Thoracic aorta (tissue), 2 donors: ENCODE data around the gene ARAP3. TPM values are rescaled to one million over a fixed set of nuclear protein-coding genes. Genes with fewer than 3 reads are reported as not detected.

Experiments used
- ATAC-seq: fragments of 150-250 bp; one replicate; pipeline ENCODE4 v1.8.0; 2017; ENCODE audit warnings: low read depth; ENCODE audit not compliant: insufficient number of reproducible peaks, low FRiP score
- DNase-seq: peaks from one replicate; pipeline ENCODE4 v3.0.0-alpha.2; 2020; ENCODE audit warnings: low spot score
- H3K27ac ChIP-seq, 2 donors: fragments of 200-600 bp; sonication (generic); 1 replicate in 1 of 2; 2 replicates in 1 of 2; pipeline ENCODE4 v1.5.1; 2016; ENCODE audit warnings: mild to moderate bottlenecking in 2 of 2, moderate library complexity in 2 of 2
- H3K27me3 ChIP-seq: fragments of 200-600 bp; sonication (generic); replicated peaks from 2 replicates; pipeline ENCODE4 v1.6.0; 2016; ENCODE audit warnings: mild to moderate bottlenecking; ENCODE audit not compliant: insufficient read depth
- H3K36me3 ChIP-seq: fragments of 200-600 bp; sonication (generic); one replicate; pipeline ENCODE4 v1.5.1; 2016
- H3K4me1 ChIP-seq, 2 donors: fragments of 200-600 bp; sonication (generic); 1 replicate in 1 of 2; 2 replicates in 1 of 2; pipeline versions ENCODE4 v1.5.1 to v1.6.0; 2016; ENCODE audit warnings: low read depth in 2 of 2, mild to moderate bottlenecking in 1 of 2; ENCODE audit not compliant: control insufficient read depth in 1 of 2
- H3K4me3 ChIP-seq: fragments of 200-600 bp; sonication (generic); 2 replicates; pipeline ENCODE4 v1.5.1; 2016; ENCODE audit warnings: mild to moderate bottlenecking
- H3K9me3 ChIP-seq: fragments of 200-600 bp; sonication (generic); 2 replicates; pipeline ENCODE4 v1.5.1; 2016
- CTCF ChIP-seq: fragments of 200-600 bp; sonication (generic); IDR thresholded peaks from one replicate; pipeline ENCODE4 v1.5.1; 2019; ENCODE audit warnings: antibody characterized with exemption
- total RNA-seq, 2 donors: library from RNA; depleted of rRNA; stranded (reverse); fragments of >200 nt; gene quantifications; one replicate each; pipeline versions ENCODE4 v1.1.0 to v1.2.3, GENCODE V29; 2016

The ARAP3 gene
- total RNA-seq, 2 donors from 2014 or later, result 15.0 to 16.2 TPM

GRCh38 chr5:141632650-141633049 is 49.4 kb downstream of the ARAP3 start:
- Histone ChIP-seq H3K4me1 (peaks cover 9 to 26% of the 10 kb centered on the region in 2 donors), H3K27ac (no peak overlapping the region), H3K9me3 (no peaks in the 10 kb centered on the region), H3K4me3 (no peak overlapping the region), H3K36me3 (peaks cover 23% of the 10 kb centered on the region), H3K27me3 (no peaks in the 10 kb centered on the region)
- DNase-seq (no peak), ATAC-seq (no peak)
- no peak for TF ChIP-seq CTCF

- Histone ChIP-seq H3K36me3 (peaks cover 34% of the 10 kb centered on the region), H3K4me1 (peaks cover 6 to 19% of the 10 kb centered on the region in 2 donors), H3K4me3 (no peak overlapping the region), H3K27ac (no peak overlapping the region), H3K27me3 (no peaks in the 10 kb centered on the region), H3K9me3 (no peaks in the 10 kb centered on the region)
- ATAC-seq (no peak), DNase-seq (no peak)
- no peak for TF ChIP-seq CTCF
These were observed 51.4 kb downstream of the ARAP3 start for GRCh38 chr5:141630570-141631140.

- DNase-seq, result no peak
- no peaks in the 10 kb centered on the region for H3K4me1 ChIP-seq
- TF ChIP-seq CTCF, result no peak
- H3K9me3 ChIP-seq, result no peaks in the 10 kb centered on the region
- no peaks in the 10 kb centered on the region for H3K27me3 ChIP-seq
- H3K4me3 ChIP-seq, result no peak overlapping the region
- H3K27ac ChIP-seq, result no peak overlapping the region
- no peak for ATAC-seq
- peaks cover 48% of the 10 kb centered on the region for H3K36me3 ChIP-seq
These were observed 53.7 kb downstream of the ARAP3 start for GRCh38 chr5:141628175-141628788.

- Histone ChIP-seq H3K4me3 (no peak overlapping the region), H3K9me3 (no peaks in the 10 kb centered on the region), H3K4me1 (peaks cover 0 to 6% of the 10 kb centered on the region in 2 donors), H3K36me3 (peaks cover 59% of the 10 kb centered on the region), H3K27ac (no peak overlapping the region), H3K27me3 (no peaks in the 10 kb centered on the region)
- no peak for TF ChIP-seq CTCF
- DNase-seq (no peak), ATAC-seq (no peak)
These were observed 58.4 kb downstream of the ARAP3 start for GRCh38 chr5:141623611-141624010.

GRCh38 chr5:141623186-141623585 is 58.8 kb downstream of the ARAP3 start:
- Histone ChIP-seq H3K27ac (no peak overlapping the region), H3K4me1 (peaks cover 0 to 6% of the 10 kb centered on the region in 2 donors), H3K27me3 (no peaks in the 10 kb centered on the region), H3K9me3 (no peaks in the 10 kb centered on the region), H3K4me3 (no peak overlapping the region), H3K36me3 (peaks cover 55% of the 10 kb centered on the region)
- TF ChIP-seq CTCF, result no peak
- no peak for ATAC-seq
- no peak for DNase-seq
